H9 (cell line): ENCODE data around the gene TYW3. TPM values are rescaled to one million over a fixed set of nuclear protein-coding genes. Genes with fewer than 3 reads are reported as not detected.
"Not testable (repeated sequence)": the region's sequence is repeated elsewhere in the genome, so short reads cannot be mapped to it uniquely, and the experiment has no call there.

Experiments
- DNase-seq: peaks from one replicate; pipeline ENCODE4 v3.0.0-alpha.2; 2017
- H2AFZ ChIP-seq: one replicate; pipeline ENCODE4 v1.6.1; 2013; ENCODE audit warnings: mild to moderate bottlenecking, low read length, control low read depth, moderate library complexity
- H2AK5ac ChIP-seq: 2 replicates; pipeline ENCODE4 v1.6.1; 2013; ENCODE audit warnings: low read length, control low read depth, mixed read lengths; ENCODE audit not compliant: insufficient read length
- H2BK120ac ChIP-seq: one replicate; pipeline ENCODE4 v1.6.1; 2013; ENCODE audit warnings: low read depth, mild to moderate bottlenecking, low read length, control low read depth, inconsistent platforms; ENCODE audit not compliant: poor library complexity, severe bottlenecking
- H2BK12ac ChIP-seq: 2 replicates; pipeline ENCODE4 v1.6.1; 2013; ENCODE audit warnings: low read length, control low read depth, mixed read lengths, low read depth; ENCODE audit not compliant: insufficient read length
- H2BK15ac ChIP-seq: 2 replicates; pipeline ENCODE4 v1.6.1; 2013; ENCODE audit warnings: low read depth, low read length, control low read depth
- H2BK20ac ChIP-seq: one replicate; pipeline ENCODE4 v1.6.1; 2013; ENCODE audit warnings: low read depth, mild to moderate bottlenecking, low read length, control low read depth, inconsistent platforms; ENCODE audit not compliant: poor library complexity, severe bottlenecking
- H2BK5ac ChIP-seq: 2 replicates; pipeline ENCODE4 v1.6.1; 2013; ENCODE audit warnings: low read length, control low read depth, mixed read lengths; ENCODE audit not compliant: insufficient read length
- H3K14ac ChIP-seq: 2 replicates; pipeline ENCODE4 v1.6.1; 2013; ENCODE audit warnings: low read length, control low read depth; ENCODE audit not compliant: insufficient read depth
- H3K18ac ChIP-seq: 2 replicates; pipeline ENCODE4 v1.6.1; 2013; ENCODE audit warnings: low read depth, mild to moderate bottlenecking, mixed read lengths, low read length, control low read depth; ENCODE audit not compliant: insufficient read length
- H3K23ac ChIP-seq: 2 replicates; pipeline ENCODE4 v1.6.1; 2013; ENCODE audit warnings: low read length, control low read depth, mixed read lengths, low read depth; ENCODE audit not compliant: insufficient read length
- H3K23me2 ChIP-seq: 2 replicates; pipeline ENCODE4 v1.6.1; 2013; ENCODE audit warnings: low read depth, mild to moderate bottlenecking, mixed read lengths, low read length, control low read depth; ENCODE audit not compliant: insufficient read length, poor library complexity, severe bottlenecking
- H3K27ac ChIP-seq: 2 replicates; pipeline ENCODE4 v1.5.1; 2013; ENCODE audit warnings: low read length, control low read depth, mixed read lengths, low read depth; ENCODE audit not compliant: insufficient read length
- H3K27me3 ChIP-seq: 2 replicates; pipeline ENCODE4 v1.6.1; 2013; ENCODE audit warnings: low read length, control low read depth, inconsistent platforms; ENCODE audit not compliant: insufficient read depth
- H3K4ac ChIP-seq: 2 replicates; pipeline ENCODE4 v1.6.1; 2013; ENCODE audit warnings: low read depth, mild to moderate bottlenecking, control low read depth, inconsistent platforms, low read length, moderate library complexity
- H3K4me1 ChIP-seq: 2 replicates; pipeline ENCODE4 v1.6.1; 2013; ENCODE audit warnings: low read length, control low read depth, inconsistent platforms; ENCODE audit not compliant: insufficient read depth
- H3K4me2 ChIP-seq: 2 replicates; pipeline ENCODE4 v1.6.1; 2013; ENCODE audit warnings: low read length, control low read depth, mixed read lengths; ENCODE audit not compliant: insufficient read length, insufficient read depth
- H3K56ac ChIP-seq: 2 replicates; pipeline ENCODE4 v1.6.1; 2013; ENCODE audit warnings: low read depth, mild to moderate bottlenecking, mixed read lengths, low read length, control low read depth; ENCODE audit not compliant: insufficient read length
- H3K79me1 ChIP-seq: 2 replicates; pipeline ENCODE4 v1.6.1; 2013; ENCODE audit warnings: low read depth, mild to moderate bottlenecking, moderate library complexity, low read length, control low read depth, inconsistent platforms; ENCODE audit not compliant: insufficient read depth, poor library complexity, severe bottlenecking
- H3K79me2 ChIP-seq: 2 replicates; pipeline ENCODE4 v1.6.1; 2013; ENCODE audit warnings: low read length, control low read depth, inconsistent platforms; ENCODE audit not compliant: insufficient read depth
- H3K9ac ChIP-seq: 2 replicates; pipeline ENCODE4 v1.6.1; 2013; ENCODE audit warnings: low read length, control low read depth, mixed read lengths; ENCODE audit not compliant: insufficient read length; ENCODE audit errors: extremely low read depth
- H3K9me3 ChIP-seq: one replicate; pipeline ENCODE4 v1.6.1; 2013; ENCODE audit warnings: low read depth, low read length, inconsistent platforms; ENCODE audit not compliant: control insufficient read depth
- H3T11ph ChIP-seq: one replicate; pipeline ENCODE4 v1.6.1; 2013; ENCODE audit warnings: mild to moderate bottlenecking, low read length, control low read depth, inconsistent platforms
- H4K20me1 ChIP-seq: one replicate; pipeline ENCODE4 v1.6.1; 2013; ENCODE audit not compliant: control insufficient read depth, insufficient read length, insufficient read depth
- H4K5ac ChIP-seq: 2 replicates; pipeline ENCODE4 v1.6.1; 2013; ENCODE audit warnings: low read depth, mild to moderate bottlenecking, mixed read lengths, low read length, control low read depth; ENCODE audit not compliant: insufficient read length
- H4K8ac ChIP-seq: replicated peaks from 2 replicates; pipeline ENCODE4 v1.6.1; 2013; ENCODE audit warnings: low read length, control low read depth, mixed read lengths, low read depth; ENCODE audit not compliant: insufficient read length
- H4K91ac ChIP-seq: 2 replicates; pipeline ENCODE4 v1.6.1; 2013; ENCODE audit warnings: low read depth, mild to moderate bottlenecking, moderate library complexity, mixed read lengths, low read length, control low read depth; ENCODE audit not compliant: insufficient read length
- H3K27ac Mint-ChIP-seq, 3 experiments: 2 replicates in 2 of 3; 3 replicates in 1 of 3; pipeline ENCODE4 v1.8.0; 2020 to 2021; ENCODE audit warnings: mixed read lengths in 3 of 3, mild to moderate bottlenecking in 1 of 3, moderate library complexity in 1 of 3
- H3K27me3 Mint-ChIP-seq: 2 replicates; pipeline ENCODE4 v1.8.0; 2021; ENCODE audit warnings: low read depth, mild to moderate bottlenecking, moderate library complexity, mixed read lengths
- H3K36me3 Mint-ChIP-seq, 3 experiments: 2 replicates in 2 of 3; 3 replicates in 1 of 3; pipeline ENCODE4 v1.8.0; 2020 to 2021; ENCODE audit warnings: low read depth in 3 of 3, mixed read lengths in 3 of 3; ENCODE audit not compliant: insufficient read depth in 1 of 3
- H3K4me1 Mint-ChIP-seq, 2 experiments: 2 replicates each; pipeline ENCODE4 v1.8.0; 2020; ENCODE audit warnings: mixed read lengths in 2 of 2
- H3K4me3 Mint-ChIP-seq, 2 experiments: 2 replicates in 1 of 2; 3 replicates in 1 of 2; pipeline ENCODE4 v1.8.0; 2020 to 2021; ENCODE audit warnings: mild to moderate bottlenecking in 2 of 2, mixed read lengths in 2 of 2, moderate library complexity in 1 of 2
- H3K9me3 Mint-ChIP-seq, 2 experiments: 2 replicates in 1 of 2; 3 replicates in 1 of 2; pipeline ENCODE4 v1.8.0; 2020; ENCODE audit warnings: mild to moderate bottlenecking in 2 of 2, mixed read lengths in 2 of 2, moderate library complexity in 1 of 2
- WGBS: extraction: QIAGEN DNeasy Blood & Tissue Kit; methylation state at CpG from one replicate; pipeline ENCODE4 v1.1.7; 2013; ENCODE audit warnings: missing lambda C conversion rate, low lambda C conversion rate, mixed read lengths; ENCODE audit not compliant: insufficient read length; ENCODE audit errors: extremely low coverage; 5-methylcytosine and 5-hydroxymethylcytosine counted together
- total RNA-seq: library from RNA; stranded (reverse); gene quantifications from 2 replicates; pipeline ENCODE4 v1.2.1, GENCODE V29; 2021
- TF ChIP-seq, protein P1 (sequence below): fragments of 200-600 bp; sonication (generic); conservative IDR thresholded peaks from 3 replicates; pipeline ENCODE4 v1.8.0; 2021; ENCODE audit warnings: antibody characterized with exemption, mild to moderate bottlenecking

TYW3 gene
- total RNA-seq, 1 experiment from 2014 or later = 10.9 TPM

GRCh38 chr1:74755475-74755874 is 22.5 kb downstream of the TYW3 start:
- Histone ChIP-seq H4K91ac (no peak overlapping the region), H4K20me1 (no peaks in the 10 kb centered on the region), H2BK120ac (no peak overlapping the region), H3K27me3 (no peaks in the 10 kb centered on the region), H2AFZ (no peak overlapping the region), H3K18ac (no peak overlapping the region), H2BK5ac (no peak overlapping the region), H3K79me1 (no peaks in the 10 kb centered on the region), H3K23ac (no peak overlapping the region), H3K4me2 (no peak overlapping the region), H3K27ac (no peak overlapping the region), H4K8ac (no peak overlapping the region), H3K79me2 (no peaks in the 10 kb centered on the region), H3K9me3 (no peaks in the 10 kb centered on the region), H3K56ac (no peak overlapping the region), H4K5ac (no peak overlapping the region), H2BK20ac (no peak overlapping the region), H2BK12ac (no peak overlapping the region), H3K23me2 (no peaks in the 10 kb centered on the region), H3K9ac (no peak overlapping the region), H2BK15ac (no peak overlapping the region), H2AK5ac (no peak overlapping the region), H3K4ac (no peak overlapping the region), H3K4me1 (peaks cover 2% of the 10 kb centered on the region; the same call in 1 of the 2 replicates), H3T11ph (no peak overlapping the region), H3K14ac (no peak overlapping the region)
- H3K9me3 Mint-ChIP-seq = peaks cover 29 to 30% of the 10 kb centered on the region in 2 experiments
- DNase-seq = no peak
- peaks cover 10 to 15% of the 10 kb centered on the region in 2 experiments for H3K4me1 Mint-ChIP-seq
- peaks cover 37 to 78% (median 38%) of the 10 kb centered on the region in 3 experiments for H3K36me3 Mint-ChIP-seq
- TF ChIP-seq, protein P1, sequence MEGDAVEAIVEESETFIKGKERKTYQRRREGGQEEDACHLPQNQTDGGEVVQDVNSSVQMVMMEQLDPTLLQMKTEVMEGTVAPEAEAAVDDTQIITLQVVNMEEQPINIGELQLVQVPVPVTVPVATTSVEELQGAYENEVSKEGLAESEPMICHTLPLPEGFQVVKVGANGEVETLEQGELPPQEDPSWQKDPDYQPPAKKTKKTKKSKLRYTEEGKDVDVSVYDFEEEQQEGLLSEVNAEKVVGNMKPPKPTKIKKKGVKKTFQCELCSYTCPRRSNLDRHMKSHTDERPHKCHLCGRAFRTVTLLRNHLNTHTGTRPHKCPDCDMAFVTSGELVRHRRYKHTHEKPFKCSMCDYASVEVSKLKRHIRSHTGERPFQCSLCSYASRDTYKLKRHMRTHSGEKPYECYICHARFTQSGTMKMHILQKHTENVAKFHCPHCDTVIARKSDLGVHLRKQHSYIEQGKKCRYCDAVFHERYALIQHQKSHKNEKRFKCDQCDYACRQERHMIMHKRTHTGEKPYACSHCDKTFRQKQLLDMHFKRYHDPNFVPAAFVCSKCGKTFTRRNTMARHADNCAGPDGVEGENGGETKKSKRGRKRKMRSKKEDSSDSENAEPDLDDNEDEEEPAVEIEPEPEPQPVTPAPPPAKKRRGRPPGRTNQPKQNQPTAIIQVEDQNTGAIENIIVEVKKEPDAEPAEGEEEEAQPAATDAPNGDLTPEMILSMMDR = no peak
- no peak overlapping the region for H3K4me3 Mint-ChIP-seq
- no peak overlapping the region for H3K27ac Mint-ChIP-seq
- H3K27me3 Mint-ChIP-seq = peaks cover 3% of the 10 kb centered on the region; the same call in 1 of the 2 replicates

DNA sequence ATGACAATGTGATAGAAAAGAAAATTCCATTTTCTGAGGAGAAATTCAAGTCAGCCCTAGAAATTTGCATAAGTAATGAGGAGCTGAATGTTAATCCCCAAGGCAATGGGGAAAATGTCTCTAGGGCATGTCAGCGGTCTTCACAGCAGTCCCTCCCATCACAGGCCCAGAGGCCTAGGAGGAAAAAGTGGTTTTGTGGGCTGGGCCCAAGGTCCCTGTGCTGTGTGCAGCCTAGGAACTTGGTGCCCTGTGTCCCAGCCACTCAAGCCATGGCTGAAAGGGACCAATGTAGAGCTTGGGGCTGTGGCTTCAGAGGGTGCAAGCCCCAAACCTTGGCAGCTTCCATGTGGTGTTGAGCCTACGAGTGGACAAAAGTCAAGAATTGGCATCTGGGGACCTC is 23.7 kb downstream of the TYW3 start:
- H2BK15ac ChIP-seq, H3K56ac ChIP-seq, H3K9ac ChIP-seq, H3K27ac ChIP-seq, DNase-seq, H3K27ac Mint-ChIP-seq, H2BK120ac ChIP-seq, H2BK5ac ChIP-seq, H3K18ac ChIP-seq, H3K23ac ChIP-seq, H3K4me2 ChIP-seq, H4K20me1 ChIP-seq, H2AFZ ChIP-seq, H3K4me1 ChIP-seq, H2AK5ac ChIP-seq, H3K14ac ChIP-seq, H2BK20ac ChIP-seq, H2BK12ac ChIP-seq, H3K23me2 ChIP-seq, H3K27me3 ChIP-seq, H3K4me3 Mint-ChIP-seq, H4K91ac ChIP-seq, H3T11ph ChIP-seq, H3K79me1 ChIP-seq, H4K5ac ChIP-seq, H4K8ac ChIP-seq, H3K4ac ChIP-seq, H3K27me3 Mint-ChIP-seq, H3K79me2 ChIP-seq, H3K9me3 ChIP-seq: not testable (repeated sequence)
- no CpG with 5 or more reads among the region's 2 CpGs for WGBS
- H3K4me1 Mint-ChIP-seq = peaks cover 10 to 15% of the 10 kb centered on the region in 2 experiments
- peaks cover 37 to 73% (median 38%) of the 10 kb centered on the region in 3 experiments for H3K36me3 Mint-ChIP-seq
- H3K9me3 Mint-ChIP-seq = peaks cover 29 to 30% of the 10 kb centered on the region in 2 experiments
